Neural crest cell (in vitro differentiated cells): ENCODE data around the gene SPATS2L. TPM values are rescaled to one million over a fixed set of nuclear protein-coding genes. Genes with fewer than 3 reads are reported as not detected.

Source experiments
- DNase-seq: peaks from one replicate; pipeline ENCODE4 v3.0.0; 2021; ENCODE audit warnings: low read depth, mixed read lengths, low spot score
- H3K27ac Mint-ChIP-seq: one replicate; pipeline ENCODE4 v1.8.0; 2021; ENCODE audit warnings: mild to moderate bottlenecking, mixed read lengths; ENCODE audit not compliant: unreplicated experiment
- H3K27me3 Mint-ChIP-seq: 2 replicates; pipeline ENCODE4 v1.8.0; 2021; ENCODE audit warnings: low read depth, mild to moderate bottlenecking, mixed read lengths
- H3K36me3 Mint-ChIP-seq: 2 replicates; pipeline ENCODE4 v1.8.0; 2021; ENCODE audit warnings: low read depth, mild to moderate bottlenecking, mixed read lengths
- H3K4me1 Mint-ChIP-seq: 2 replicates; pipeline ENCODE4 v1.8.0; 2021; ENCODE audit warnings: mixed read lengths
- H3K4me3 Mint-ChIP-seq: one replicate; pipeline ENCODE4 v1.8.0; 2021; ENCODE audit warnings: mild to moderate bottlenecking, mixed read lengths
- H3K9me3 Mint-ChIP-seq: 2 replicates; pipeline ENCODE4 v1.8.0; 2021; ENCODE audit warnings: mixed read lengths
- CTCF ChIP-seq: fragments of 200-600 bp; sonication (generic); conservative IDR thresholded peaks from 2 replicates; pipeline ENCODE4 v1.5.0; 2021; ENCODE audit warnings: antibody characterized with exemption, mild to moderate bottlenecking
- total RNA-seq: library from RNA; stranded (reverse); gene quantifications from 2 replicates; pipeline ENCODE4 v1.2.1, GENCODE V29; 2021

Gene SPATS2L
- total RNA-seq, 1 donor from 2014 or later = 24.9 TPM

DNA sequence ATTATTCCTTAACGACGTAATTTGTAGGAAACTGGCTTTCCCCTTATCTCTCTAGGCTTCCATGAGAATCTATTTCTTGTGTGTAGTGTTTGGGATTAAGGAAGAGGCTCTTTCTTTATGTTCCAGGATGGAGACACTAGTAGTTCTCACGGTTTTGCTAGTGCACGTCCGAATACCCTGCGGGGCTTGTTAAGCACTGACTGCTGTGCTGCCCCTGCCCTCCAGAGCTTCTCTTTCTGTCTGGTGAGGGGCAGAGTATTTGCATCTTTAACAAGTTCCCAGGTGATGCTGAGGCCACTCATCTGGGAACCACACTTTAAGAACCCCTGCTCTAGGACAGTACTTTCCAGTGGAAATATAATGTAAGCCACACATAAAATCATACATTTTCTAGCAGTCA, 76.4 kb downstream of the SPATS2L start:
- H3K27me3 Mint-ChIP-seq = peaks cover 21% of the 10 kb centered on the region
- H3K27ac Mint-ChIP-seq = no peak overlapping the region
- peaks cover 51% of the 10 kb centered on the region for H3K4me1 Mint-ChIP-seq
- no peaks in the 10 kb centered on the region for H3K9me3 Mint-ChIP-seq
- no peaks in the 10 kb centered on the region for H3K36me3 Mint-ChIP-seq
- TF ChIP-seq CTCF = no peak
- no peak for DNase-seq
- no peak overlapping the region for H3K4me3 Mint-ChIP-seq

DNA sequence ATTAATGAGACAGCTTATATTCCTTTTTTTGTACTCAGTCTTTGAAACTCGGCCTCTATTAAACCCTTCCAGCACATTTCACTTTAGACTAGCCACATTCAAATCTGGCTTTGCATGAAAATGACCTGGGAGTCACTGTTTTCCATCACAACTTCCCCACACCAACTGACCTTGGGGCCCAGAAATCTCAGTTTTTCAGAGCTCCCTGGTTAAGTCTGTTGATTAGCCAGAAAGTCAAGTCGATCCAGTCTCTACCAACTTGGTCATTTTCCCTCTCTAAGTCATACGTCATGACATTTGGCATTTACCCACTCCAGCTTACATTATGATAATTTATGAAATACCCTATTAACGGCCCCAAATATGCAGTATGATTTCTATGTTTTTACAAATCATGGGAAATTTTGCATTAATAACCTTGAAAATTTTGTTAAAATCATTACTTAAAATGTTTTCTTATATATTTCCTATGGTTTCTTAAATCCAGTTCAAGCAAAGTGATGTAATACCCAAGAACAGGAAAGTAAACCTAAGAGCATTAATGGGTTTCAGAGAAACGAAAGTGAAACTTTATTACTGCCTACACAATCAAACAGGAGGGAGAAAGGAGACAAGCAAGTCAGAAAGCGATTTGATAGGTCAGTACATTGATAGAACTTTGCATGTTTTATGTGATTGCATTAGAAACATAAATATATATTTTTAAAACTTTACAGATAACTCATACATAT, 77.1 kb downstream of the SPATS2L start:
- no peak overlapping the region for H3K4me3 Mint-ChIP-seq
- H3K9me3 Mint-ChIP-seq = no peaks in the 10 kb centered on the region
- H3K36me3 Mint-ChIP-seq = no peaks in the 10 kb centered on the region
- H3K4me1 Mint-ChIP-seq = peaks cover 44% of the 10 kb centered on the region
- no peak overlapping the region for H3K27ac Mint-ChIP-seq
- no peak for TF ChIP-seq CTCF
- no peak for DNase-seq
- peaks cover 17% of the 10 kb centered on the region for H3K27me3 Mint-ChIP-seq

DNA sequence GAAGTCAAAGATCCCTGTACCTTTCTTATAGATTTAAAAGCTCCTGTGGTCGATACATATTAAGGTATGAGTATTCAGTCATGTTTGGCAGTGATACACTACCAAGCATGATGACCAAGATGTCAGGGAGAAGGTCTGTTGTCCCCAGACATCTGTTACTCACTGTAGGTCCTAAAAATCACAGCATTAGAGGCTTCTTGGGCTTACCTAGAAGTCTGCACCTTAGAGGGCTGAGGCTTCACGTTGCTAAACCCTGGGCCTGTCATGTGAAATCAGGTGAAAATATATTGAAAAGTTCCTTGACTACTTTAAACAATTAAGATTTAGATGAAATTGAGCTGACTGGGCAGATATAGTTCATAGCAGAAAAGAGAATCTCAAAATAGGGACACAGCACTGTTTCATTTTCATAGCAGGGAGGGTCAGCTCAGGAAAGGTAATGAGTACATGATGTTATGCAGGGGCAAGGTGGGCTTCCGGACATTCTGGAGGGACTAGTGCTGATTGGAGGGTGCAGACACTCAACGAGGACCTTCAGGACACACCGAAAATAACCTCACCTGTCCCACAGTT, 78.7 kb downstream of the SPATS2L start:
- H3K4me3 Mint-ChIP-seq = no peak overlapping the region

GRCh38 chr2:200393191-200393590, 86.7 kb downstream of the SPATS2L start:
- no peak for TF ChIP-seq CTCF
- Mint-ChIP-seq H3K4me3 (no peak overlapping the region), H3K36me3 (peaks cover 16% of the 10 kb centered on the region), H3K27me3 (no peaks in the 10 kb centered on the region), H3K27ac (no peak overlapping the region), H3K4me1 (peaks cover 20% of the 10 kb centered on the region), H3K9me3 (peaks cover 2% of the 10 kb centered on the region)
- no peak for DNase-seq

More for the DNA sequence above, 78.7 kb downstream of the SPATS2L start:
- no peaks in the 10 kb centered on the region for H3K9me3 Mint-ChIP-seq
- TF ChIP-seq CTCF = no peak
- DNase-seq = no peak
- H3K27ac Mint-ChIP-seq = no peak overlapping the region
- H3K4me1 Mint-ChIP-seq = peaks cover 28% of the 10 kb centered on the region
- peaks cover 7% of the 10 kb centered on the region for H3K36me3 Mint-ChIP-seq
- peaks cover 2% of the 10 kb centered on the region for H3K27me3 Mint-ChIP-seq

DNA sequence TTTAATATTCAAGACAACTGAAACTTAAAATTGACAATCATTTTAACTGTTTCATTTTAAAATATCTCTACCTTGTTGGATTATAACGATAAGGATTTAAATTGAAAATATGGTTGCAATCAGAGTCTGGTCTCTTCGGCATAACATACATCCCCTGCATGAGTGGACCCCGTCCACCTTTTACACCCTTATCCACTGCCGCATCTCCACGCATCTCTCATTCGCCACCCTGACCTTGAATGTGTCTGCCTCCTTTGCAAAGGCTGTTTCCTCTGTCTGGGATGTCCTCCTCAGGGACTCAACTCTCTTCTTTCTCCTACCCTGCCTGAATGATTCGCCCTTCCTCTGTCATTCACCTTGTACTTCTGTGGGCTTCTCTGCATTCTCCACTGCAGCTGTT, 87.6 kb downstream of the SPATS2L start:
- no peak for DNase-seq
- H3K36me3 Mint-ChIP-seq = peaks cover 16% of the 10 kb centered on the region

More for the DNA sequence above, 87.6 kb downstream of the SPATS2L start:
- Mint-ChIP-seq H3K27ac (no peak overlapping the region), H3K9me3 (peaks cover 2% of the 10 kb centered on the region), H3K27me3 (no peaks in the 10 kb centered on the region), H3K4me1 (peaks cover 20% of the 10 kb centered on the region), H3K4me3 (no peak overlapping the region)
- TF ChIP-seq CTCF = no peak
